Mesothelial cell of epicardium (in vitro differentiated cells): ENCODE results near the gene DYNC2I2. TPM values are rescaled to one million over a fixed set of nuclear protein-coding genes. Genes with fewer than 3 reads are reported as not detected.

Source experiments
- DNase-seq, 2 experiments: peaks; one replicate each; pipeline ENCODE4 v3.0.0; 2021; ENCODE audit warnings: low spot score in 2 of 2; ENCODE audit not compliant: unreplicated experiment in 2 of 2
- H3K27ac Mint-ChIP-seq: 2 replicates; pipeline ENCODE4 v1.8.0; 2021; ENCODE audit warnings: mixed read lengths
- H3K27me3 Mint-ChIP-seq: 2 replicates; pipeline ENCODE4 v1.8.0; 2021; ENCODE audit warnings: low read depth, mixed read lengths
- H3K36me3 Mint-ChIP-seq: 2 replicates; pipeline ENCODE4 v1.8.0; 2021; ENCODE audit warnings: mixed read lengths
- H3K4me1 Mint-ChIP-seq: 2 replicates; pipeline ENCODE4 v1.8.0; 2021; ENCODE audit warnings: mixed read lengths
- H3K4me3 Mint-ChIP-seq: 2 replicates; pipeline ENCODE4 v1.8.0; 2021; ENCODE audit warnings: mild to moderate bottlenecking, moderate library complexity, mixed read lengths
- H3K9me3 Mint-ChIP-seq: 2 replicates; pipeline ENCODE4 v1.8.0; 2021; ENCODE audit warnings: mixed read lengths
- CTCF ChIP-seq: fragments of 200-600 bp; sonication (generic); IDR thresholded peaks from one replicate; pipeline ENCODE4 v1.5.0; 2021; ENCODE audit warnings: antibody characterized with exemption; ENCODE audit not compliant: unreplicated experiment
- total RNA-seq: library from RNA; stranded (reverse); gene quantifications from 3 replicates; pipeline ENCODE4 v1.2.1, GENCODE V29; 2021

DYNC2I2 gene
- total RNA-seq, 1 donor from 2014 or later = 37.2 TPM

- no peak overlapping the region for H3K4me3 Mint-ChIP-seq
- no peak for DNase-seq
- H3K27ac Mint-ChIP-seq = no peak overlapping the region
- peaks cover 12% of the 10 kb centered on the region for H3K36me3 Mint-ChIP-seq
- peaks cover 3% of the 10 kb centered on the region for H3K4me1 Mint-ChIP-seq
- no peak for TF ChIP-seq CTCF
- H3K27me3 Mint-ChIP-seq = no peaks in the 10 kb centered on the region
- H3K9me3 Mint-ChIP-seq = no peaks in the 10 kb centered on the region
Measured at GRCh38 chr9:128640603-128641002, 16.0 kb downstream of the DYNC2I2 start.

GRCh38 chr9:128638580-128638979 lies 18.1 kb downstream of the DYNC2I2 start:
- Mint-ChIP-seq H3K4me3 (no peak overlapping the region), H3K9me3 (no peaks in the 10 kb centered on the region), H3K4me1 (peaks cover 17% of the 10 kb centered on the region), H3K27me3 (no peaks in the 10 kb centered on the region), H3K27ac (peak overlapping the region; percentile 21), H3K36me3 (peaks cover 12% of the 10 kb centered on the region)
- no peak for TF ChIP-seq CTCF
- DNase-seq = no peak

GRCh38 chr9:128637656-128638055 lies 19.0 kb downstream of the DYNC2I2 start:
- TF ChIP-seq CTCF = no peak
- DNase-seq = no peak
- H3K4me3 Mint-ChIP-seq = no peak overlapping the region
- H3K27me3 Mint-ChIP-seq = no peaks in the 10 kb centered on the region
- H3K27ac Mint-ChIP-seq = no peak overlapping the region
- peaks cover 17% of the 10 kb centered on the region for H3K4me1 Mint-ChIP-seq
- H3K36me3 Mint-ChIP-seq = peaks cover 18% of the 10 kb centered on the region
- H3K9me3 Mint-ChIP-seq = no peaks in the 10 kb centered on the region

GRCh38 chr9:128636556-128637530 lies 19.8 kb downstream of the DYNC2I2 start:
- Mint-ChIP-seq H3K4me1 (peaks cover 17% of the 10 kb centered on the region), H3K27ac (peak overlapping the region; percentile 88), H3K4me3 (no peak overlapping the region), H3K9me3 (no peaks in the 10 kb centered on the region), H3K36me3 (peaks cover 23% of the 10 kb centered on the region), H3K27me3 (no peaks in the 10 kb centered on the region)
- TF ChIP-seq CTCF = no peak
- no peak for DNase-seq

- Mint-ChIP-seq H3K9me3 (no peaks in the 10 kb centered on the region), H3K27ac (peak overlapping the region; percentile 88), H3K36me3 (peaks cover 25% of the 10 kb centered on the region), H3K27me3 (no peaks in the 10 kb centered on the region), H3K4me1 (peaks cover 17% of the 10 kb centered on the region), H3K4me3 (no peak overlapping the region)
- TF ChIP-seq CTCF = no peak
- DNase-seq = no peak
Measured at GRCh38 chr9:128636024-128636390, 20.6 kb downstream of the DYNC2I2 start.
